Activated CD4-positive, CD25-positive, alpha-beta regulatory T cell (primary cell): ENCODE results near the gene NXPH4.
A peak's percentile ranks its signal among the peaks of the same experiment; 100 is the strongest.

Source experiments
- DNase-seq, 4 experiments: peaks; one replicate each; lab custom pipeline; 2025; lab: John Stamatoyannopoulos, UW

NXPH4 gene

DNA sequence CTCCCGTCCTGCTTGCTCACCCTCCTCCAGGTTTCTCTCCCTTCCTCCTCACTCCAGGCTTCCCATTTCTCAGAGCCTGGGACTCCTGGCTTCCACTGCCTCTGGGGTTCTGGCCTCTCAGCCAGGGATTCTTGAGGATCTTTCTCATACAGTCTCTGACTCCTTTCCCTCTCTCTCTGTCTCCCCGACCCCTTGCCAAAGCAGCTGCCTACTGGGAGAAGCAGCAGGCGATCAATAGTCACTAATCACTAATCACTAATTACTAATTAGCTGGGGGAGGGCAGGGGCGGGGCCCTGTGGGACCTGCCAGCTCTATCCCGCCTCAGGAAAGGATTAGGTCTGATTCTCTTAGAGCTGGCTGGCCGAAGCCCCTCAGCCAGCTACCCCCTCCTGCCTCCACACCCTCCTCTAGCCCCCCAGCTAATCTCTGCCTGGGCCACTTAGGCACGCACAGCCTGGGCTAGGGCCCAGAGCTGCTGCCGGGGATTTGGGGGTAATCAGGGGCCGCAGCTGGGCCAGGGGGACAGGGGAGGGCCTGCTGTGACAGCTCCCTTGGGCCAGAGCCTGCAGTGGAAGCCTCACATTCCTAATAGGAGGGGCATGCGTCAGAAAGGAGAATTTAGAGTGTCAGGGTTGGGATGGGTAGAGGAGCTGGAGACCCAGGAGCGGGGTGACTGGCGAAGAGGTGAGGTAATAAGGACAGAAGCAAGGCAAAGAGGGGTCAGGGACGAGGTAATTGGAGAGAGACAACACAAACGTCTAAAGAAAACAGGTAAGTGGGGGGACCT lies 2.8 kb downstream of the NXPH4 start:
- DNase-seq, result no peak

DNA sequence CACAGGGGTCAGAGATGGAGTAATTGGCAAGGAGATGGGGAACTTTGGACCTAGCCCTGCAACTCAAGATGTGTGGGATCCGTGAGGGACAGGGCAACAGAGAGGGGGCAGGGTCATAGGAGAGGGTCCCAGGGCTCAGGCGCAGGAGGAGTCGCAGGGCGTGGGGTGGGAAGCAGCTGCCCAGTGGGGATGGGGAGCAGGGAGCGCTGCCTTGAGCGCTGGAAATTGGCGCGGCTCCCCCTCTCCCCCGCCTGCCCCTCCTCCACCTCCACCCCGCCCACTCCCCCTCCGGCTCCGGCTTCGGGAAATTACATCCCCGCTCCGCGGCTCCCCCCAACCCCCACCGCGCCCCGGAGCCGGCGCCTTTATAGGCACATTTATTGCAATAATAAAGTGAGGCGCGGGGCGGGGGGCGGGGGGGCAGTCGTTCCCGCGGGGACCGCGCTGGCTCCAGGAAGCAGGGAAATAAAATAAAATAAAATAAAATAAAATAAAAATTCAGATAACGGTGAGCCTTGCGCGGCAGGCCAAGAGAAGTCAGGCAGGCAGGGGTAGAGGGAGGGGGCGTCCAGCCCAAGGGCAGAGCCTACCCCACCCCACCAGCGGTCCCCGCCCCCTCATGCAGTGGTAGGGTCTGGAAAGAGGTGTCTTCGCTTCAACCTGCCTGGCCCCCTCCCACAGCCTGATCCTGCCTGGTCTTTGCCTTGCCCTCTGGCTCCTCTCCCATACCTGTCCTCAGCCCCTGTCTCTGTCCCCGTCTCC lies 3.6 kb downstream of the NXPH4 start:
- no peak for DNase-seq

DNA sequence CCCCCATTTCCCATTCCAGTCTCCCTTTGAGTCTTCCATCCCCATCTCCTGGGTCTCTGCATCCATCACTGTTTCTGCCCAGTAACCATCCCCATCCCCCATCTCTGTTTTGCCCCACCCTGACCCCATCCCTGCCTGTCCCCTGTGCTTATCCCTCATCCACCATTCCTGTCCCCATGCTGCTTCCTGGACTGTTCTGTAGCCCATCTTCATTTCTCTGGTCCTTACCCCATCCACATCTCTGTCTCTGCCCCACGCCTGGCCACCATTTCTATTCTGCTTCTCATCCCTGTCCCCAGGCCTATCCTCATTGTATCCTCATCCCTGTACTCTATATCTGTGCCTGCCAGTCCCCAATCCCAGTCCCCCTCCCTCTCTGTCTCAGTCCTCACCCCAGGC lies 4.2 kb downstream of the NXPH4 start:
- DNase-seq, result no peak

DNA sequence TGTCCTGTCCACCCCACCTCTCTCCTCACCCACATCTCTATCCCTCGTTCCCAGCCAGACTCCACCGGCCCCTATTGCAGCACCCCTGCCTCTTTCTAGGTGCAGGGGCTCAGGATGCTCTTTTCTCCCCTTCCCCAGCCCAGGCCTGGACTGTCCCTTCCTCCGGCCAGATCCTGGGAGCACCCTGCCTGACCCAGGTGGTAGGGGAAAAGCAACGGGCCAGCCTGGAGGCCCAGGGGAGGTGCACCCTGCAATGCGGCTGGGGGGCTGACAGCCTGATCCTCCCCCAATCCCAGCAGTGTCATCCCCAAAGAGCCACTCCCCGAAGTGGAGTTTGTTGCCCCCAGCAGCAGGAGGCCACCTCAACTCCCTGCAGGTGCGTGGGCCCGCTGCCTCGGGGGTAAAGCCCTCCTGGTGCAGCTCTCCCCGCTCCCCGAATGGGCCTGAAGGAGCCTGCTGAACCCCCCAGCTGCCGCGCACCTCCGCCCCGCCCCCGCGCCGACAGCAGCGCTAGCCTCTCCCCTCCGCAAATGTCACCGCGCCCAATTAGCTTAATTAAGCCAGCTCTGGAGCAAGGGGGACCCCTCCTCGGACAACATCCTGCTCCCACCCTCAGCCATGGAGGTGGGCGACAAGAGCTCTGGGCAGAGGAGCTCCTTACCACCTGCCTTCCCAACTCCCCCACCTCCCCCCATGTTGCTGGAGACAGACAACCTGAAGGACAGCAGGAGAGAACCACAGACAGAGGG lies 4.7 kb downstream of the NXPH4 start:
- no peak for DNase-seq

DNA sequence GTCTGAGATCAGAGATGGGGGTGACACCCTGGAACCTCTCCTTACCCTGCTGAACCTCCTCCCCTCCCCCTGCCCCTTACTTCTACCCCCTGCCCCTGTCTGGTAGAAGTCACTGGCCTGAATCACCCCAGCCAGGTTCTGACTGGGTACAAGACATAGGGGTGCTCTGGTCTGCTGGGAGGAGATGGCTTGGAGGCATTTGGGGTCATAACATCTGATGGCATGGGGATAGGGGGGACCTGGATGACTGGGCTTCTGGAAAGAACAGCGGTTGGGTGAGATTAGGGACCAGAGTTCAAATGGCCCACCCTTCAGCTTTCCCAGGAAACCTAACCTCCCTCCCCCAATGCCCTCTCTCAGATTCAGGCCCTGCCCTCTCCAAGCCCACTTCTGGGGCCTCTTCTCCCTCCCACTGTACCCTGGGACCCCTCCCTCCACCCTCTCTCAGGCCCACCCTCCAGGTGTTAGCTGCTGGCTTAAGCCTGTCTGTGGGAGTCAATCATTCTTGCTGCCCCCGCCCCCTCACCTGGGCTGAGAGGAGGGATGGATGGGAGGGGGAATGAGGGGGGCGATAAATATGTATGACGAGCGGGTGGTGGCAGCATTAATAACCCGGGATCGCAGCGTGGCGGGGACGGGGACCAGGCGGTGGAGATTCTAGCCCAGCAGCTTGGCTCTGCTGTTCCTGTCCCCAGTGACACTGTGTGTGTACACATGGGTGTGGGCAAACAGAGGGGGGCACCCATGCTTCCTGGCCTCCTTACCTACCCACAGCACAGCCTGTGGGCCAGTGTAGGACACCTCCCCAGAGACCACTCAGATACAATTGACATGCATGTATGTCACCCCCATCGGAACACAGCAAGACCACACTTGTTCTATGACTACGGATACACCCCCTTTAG lies 5.9 kb downstream of the NXPH4 start:
- no peak for DNase-seq

DNA sequence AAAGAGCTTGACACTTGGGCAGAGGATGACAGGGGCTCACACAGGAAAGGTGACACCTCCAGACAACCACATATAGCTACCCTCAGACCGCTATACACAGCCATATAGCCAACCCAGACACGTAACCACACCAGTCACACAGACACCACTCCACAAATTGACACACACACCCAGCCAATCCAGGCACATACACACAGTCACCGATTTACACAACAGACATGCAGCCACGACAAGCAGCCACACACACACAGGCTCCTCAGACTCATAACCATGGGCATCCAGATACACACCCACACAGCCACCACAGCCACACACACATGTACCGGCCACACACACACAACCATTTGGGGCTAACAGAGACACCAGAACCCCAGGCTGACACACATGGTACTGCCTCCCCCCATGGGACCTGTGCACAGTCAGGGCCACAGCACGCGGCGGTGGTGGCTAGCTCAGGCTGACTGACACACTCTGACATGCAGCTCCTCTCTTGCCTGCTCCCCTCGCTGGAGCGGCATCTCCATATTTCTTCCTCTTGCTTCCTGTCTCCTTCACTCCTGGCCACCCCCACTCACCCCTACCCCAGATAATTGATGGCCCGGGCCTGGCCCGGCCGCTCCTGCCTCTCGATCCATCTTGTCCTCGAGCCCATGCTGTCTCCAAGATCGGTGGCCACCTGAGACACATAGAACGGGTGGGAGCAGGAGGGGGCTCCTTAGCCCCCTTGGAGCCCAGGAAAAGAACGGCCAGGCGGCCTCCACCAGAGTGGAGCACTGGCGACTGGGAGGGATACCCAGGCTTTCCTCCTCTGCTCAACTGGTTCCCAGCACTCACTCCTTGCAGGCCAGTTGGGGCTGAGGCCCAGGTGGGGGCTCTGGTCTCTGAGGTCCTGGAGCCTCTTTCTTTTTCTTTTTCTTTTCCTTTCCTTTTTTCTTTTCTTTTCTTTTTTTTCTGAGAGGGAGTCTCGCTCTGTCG lies 6.9 kb downstream of the NXPH4 start:
- DNase-seq, result no peak

DNA sequence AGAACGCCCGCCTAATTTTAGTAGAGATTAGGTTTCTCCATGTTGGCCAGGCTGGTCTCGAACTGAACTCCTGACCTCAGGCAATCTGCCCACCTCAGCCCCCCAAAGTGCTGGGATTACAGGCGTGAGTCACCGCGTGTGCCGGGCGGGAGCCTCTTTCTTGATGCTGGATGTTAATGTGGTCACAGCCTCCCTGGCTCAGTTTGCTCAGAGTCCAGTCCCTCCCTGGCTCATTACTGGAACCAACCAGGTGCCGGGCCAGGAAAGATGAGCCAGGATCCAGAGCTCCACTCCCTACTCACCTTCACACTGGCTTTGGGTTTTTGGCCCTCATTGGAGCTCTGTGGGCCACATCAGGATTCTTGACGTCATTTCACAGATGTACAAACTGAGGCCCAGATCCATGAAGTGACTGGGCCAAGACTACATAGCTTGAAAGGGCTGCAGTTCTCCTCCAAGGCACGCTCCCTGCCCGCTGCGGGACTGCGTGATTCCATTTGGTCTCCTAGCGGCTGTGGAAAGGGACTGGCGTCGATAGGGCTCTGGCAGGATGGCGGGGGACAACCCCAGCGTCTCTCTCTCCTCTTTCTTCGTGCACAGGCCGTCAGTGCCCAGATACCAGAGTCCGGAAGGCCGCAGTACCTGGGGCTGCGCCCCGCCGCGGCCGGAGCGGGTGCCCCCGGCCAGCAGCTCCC lies 7.8 kb downstream of the NXPH4 start:
- no peak for DNase-seq

DNA sequence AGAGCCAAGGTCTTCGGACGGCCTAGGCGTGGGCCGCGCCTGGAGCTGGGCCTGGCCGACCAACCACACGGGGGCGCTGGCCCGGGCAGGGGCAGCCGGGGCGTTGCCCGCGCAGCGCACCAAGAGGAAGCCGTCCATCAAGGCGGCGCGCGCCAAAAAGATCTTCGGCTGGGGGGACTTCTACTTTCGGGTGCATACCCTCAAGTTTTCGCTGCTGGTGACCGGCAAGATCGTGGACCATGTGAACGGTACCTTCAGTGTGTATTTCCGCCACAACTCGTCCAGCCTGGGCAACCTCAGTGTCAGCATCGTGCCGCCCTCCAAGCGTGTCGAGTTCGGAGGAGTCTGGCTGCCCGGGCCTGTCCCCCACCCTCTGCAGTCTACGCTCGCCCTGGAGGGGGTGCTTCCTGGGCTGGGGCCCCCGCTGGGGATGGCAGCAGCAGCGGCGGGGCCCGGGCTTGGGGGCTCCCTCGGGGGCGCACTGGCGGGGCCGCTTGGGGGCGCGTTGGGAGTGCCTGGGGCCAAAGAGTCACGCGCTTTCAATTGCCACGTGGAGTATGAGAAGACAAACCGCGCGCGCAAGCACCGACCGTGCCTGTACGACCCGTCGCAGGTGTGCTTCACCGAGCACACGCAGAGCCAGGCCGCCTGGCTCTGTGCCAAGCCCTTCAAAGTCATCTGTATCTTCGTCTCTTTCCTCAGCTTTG lies 8.5 kb downstream of the NXPH4 start:
- peak; percentile 21 to 49 (median 36) for DNase-seq

DNA sequence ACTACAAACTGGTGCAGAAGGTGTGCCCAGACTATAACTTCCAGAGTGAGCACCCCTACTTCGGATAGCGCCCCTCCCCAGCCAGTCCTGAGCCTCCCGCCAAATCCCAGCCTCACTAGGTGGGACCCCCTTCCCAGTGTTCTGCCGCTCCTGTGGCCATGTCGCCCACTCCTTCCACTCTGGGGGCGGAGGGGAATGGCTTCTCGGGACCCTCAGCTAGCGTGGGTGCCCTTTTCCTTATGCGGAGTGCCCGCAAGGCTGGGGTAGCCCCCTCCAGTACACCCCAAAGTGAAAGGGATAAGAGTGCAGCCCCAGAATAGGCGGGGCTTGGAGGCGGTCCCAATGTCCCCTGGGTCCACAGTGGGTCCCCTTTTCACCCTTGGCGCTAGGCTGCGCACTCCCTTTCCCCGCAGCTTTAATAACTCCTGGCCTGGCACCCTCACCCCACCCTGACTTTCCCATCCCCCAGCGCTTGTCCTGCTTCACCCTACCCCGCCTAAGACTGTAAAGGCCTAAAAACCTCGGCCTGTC lies 9.2 kb downstream of the NXPH4 start:
- DNase-seq, result no peak

DNA sequence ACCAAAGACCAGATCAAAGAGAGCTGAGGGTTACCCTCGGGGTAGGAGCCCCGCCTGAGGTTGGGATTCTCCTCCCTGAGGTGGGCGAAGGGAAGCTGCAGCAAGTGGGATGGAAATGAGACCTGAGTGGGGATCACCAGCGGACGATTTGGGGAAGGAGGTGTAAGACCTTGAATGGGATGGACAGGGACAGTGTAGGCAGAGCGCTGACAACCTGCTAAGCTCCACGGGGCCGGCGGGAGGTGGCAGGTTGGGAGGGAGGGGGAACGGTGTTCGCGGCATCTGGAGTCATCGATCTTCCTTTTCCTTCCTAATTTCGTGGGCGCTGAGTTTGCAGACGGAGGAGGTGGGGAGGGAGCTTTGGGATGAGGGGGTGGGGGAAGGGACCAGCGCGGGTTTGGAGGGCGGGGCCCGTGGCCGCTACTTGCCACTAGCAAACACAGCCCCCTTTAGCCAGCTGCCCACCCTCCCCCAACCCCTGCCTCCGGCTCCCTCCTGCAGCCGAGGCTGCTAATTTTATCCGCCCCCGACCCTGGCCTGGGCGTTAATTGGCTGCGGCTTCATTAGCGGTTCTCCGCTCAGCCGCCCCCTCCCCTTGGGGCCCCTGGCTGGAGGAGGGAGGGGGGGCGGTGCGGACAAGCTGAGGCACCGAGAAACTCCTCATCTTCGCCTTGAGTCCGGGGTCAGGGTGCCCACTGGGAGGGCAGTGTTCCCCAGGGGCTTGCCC lies 10.2 kb downstream of the NXPH4 start:
- DNase-seq, result no peak

DNA sequence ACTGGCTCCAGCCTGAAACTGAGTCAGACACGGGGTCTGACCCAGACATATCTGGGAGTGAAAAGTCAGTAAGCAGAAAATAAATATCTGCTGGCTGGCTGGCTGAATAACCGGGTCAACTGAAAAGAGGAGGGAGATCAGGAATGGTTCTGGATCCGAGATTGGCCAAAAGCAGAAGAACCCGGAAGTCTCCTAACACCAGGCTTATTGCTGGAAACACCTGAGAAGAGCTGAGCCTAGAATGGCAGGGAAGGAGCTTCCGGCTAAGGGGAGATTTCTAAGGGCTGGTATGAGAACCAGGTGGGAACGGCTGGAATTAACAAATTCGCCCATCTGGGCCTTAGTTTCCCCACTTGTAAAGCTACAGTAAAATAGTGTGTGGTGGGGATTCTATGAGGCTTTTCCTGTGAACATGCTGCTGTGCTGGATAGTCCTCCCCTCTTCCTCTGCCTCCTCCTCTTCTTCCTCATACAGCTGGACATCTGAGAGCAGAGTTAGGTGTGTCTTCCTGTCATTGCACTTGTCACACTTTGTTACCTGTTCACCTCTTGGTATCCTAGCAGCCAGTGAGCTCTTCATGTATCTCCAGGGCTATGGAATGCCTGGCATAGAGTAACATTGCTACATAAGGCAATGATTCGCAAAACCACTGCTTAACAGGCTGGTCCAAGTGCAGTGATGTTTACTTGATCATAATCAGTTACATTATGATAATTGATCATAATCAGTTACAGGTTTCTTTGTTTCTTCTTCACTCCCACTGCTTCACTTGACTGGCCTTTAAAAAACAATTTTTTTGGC lies 10.9 kb downstream of the NXPH4 start:
- DNase-seq, result no peak

DNA sequence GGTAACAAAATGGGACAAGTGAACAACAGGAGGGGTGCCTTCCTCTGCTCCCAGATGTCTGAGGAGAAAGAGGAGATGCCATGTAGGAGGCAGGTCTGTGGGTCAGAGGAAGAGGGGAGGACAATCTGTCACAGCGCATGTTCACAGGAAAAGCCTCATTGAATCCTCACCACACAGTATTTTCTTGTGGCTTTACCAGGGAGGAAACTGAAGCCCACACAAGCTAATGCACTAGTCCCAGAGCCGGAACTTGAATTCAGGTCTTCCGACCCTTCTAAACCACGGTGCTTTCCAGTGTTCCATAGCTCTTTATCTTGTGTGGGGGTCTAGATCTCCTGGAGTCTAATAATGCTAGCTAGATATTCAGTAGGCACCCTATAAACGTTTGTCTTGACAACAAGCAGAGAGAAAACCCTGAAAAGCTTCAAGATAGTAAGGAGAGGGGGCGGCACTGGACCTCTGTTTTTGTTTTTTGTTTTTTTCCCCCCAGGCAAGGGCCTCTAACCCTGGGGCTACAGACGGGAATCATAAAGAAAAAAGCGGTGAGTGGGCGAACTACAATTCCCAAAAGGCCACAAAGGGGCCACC lies 12.5 kb downstream of the NXPH4 start:
- no peak for DNase-seq

DNA sequence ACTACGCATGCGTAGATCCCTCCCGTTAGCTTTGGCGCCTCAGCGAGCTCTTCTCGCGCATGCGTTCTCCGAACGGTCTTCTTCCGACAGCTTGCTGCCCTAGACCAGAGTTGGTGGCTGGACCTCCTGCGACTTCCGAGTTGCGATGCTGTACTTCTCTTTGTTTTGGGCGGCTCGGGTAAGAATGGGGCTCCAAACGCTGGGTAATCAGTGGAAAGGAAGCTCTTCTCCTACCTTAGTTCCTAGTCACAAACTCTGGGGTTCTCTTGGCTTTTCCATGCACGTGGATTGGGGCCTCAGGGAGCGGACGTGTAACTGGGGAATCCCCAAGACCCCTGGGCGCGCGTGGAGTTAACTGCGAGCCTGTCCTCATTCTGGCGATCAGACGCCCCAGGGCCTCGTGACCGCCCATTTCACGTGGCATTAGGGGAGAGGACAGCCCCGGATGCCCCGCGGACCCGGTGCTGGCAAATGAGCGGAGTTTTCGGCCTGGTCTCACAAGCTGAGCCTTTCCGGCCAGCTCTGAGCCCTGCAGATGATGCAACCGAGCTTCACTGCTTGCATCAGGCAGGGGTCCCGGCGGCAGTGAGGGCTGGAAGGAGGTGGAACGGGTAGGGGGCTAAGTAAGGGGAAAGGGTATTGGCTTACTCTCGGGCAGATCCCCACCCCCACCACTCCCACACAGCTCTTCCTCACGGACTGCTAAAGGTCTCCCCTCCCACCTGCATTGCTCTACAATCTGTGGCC lies 13.2 kb downstream of the NXPH4 start, which contains the start of gene SHMT2:
SHMT2 (plus strand) TSS at position 78 of the 747 bp plus-strand sequence; CDS start at position 146, 68 bp downstream.
- peak; percentile 78 to 81 (median 80) for DNase-seq

DNA sequence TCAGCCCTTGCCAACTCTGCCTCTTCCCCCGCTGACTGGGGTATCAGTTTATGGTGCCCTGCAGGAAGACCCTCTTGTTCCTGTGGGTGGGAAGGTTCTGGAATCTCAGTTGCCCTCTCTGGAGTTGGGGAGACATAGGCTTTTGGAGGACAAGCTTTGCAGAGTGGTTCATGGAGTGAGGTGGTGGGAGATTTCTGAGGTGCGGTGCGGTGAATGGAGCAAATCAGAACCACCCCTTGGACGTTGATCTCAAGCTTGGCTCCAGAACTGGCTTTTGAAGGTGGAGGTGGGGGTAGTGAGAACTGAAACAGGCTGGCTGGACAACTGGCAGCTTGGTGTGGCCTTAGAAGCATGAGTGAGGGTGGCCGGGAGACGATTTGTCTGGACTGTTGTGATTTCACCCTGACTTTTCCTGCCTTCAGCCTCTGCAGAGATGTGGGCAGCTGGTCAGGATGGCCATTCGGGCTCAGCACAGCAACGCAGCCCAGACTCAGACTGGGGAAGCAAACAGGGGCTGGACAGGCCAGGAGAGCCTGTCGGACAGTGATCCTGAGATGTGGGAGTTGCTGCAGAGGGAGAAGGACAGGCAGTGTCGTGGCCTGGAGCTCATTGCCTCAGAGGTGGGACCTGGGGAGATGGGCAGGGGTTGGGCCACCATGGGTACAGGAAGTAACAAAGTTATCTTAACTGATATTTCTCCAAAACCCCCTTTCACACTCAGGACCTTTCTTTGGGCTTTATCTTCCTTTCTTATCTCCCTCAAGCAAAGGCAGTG lies 14.0 kb downstream of the NXPH4 start:
- no peak for DNase-seq

DNA sequence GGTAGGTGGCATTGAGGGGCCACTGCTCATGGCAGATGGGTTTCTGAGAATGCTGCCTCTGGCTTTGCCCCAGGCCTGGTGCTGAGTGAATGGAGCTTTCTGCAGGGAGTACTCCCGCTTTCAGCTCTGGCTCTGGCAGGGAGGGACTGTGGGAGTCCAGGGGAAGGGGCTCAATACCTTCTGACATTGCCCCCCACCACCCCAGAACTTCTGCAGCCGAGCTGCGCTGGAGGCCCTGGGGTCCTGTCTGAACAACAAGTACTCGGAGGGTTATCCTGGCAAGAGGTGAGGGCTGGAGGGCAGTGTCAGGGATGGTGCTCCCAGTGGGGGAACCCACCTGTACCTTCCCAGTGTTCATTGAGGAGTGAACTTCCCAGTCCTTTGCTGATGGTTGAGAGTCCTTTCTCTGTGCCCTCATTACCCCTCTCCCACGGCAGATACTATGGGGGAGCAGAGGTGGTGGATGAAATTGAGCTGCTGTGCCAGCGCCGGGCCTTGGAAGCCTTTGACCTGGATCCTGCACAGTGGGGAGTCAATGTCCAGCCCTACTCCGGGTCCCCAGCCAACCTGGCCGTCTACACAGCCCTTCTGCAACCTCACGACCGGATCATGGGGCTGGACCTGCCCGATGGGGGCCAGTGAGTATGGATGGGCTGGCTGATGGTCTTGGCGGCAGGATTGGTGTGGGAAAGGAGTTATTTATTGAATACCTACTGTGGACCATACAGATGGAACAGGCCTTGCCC lies 14.9 kb downstream of the NXPH4 start:
- DNase-seq, result no peak
